ENCODE measurements around the gene KIAA1614.
"Not testable (repeated sequence)": the region's sequence is repeated elsewhere in the genome, so short reads cannot be mapped to it uniquely, and the experiment has no call there.

Gene KIAA1614

DNA sequence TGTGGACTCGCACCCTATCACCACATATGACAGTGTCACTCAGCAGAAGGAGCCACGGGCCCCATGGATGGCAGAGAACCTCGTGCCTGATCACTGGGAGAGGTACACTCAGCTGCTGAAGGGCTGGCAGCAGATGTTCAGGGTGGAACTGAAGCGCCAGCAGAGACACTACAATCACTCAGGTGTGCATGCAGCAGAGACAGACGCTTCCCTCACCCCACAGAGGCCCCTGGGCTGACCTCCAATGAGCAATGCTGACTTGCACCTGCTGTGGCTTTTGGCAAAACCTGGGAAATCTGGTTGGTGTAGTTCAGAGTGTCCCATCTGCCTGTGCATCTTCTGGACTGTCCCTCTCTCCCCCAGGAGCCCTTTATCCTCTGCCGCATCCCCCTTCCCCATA is 51.9 kb downstream of the KIAA1614 start:
- DNase-seq, result no peak
- H3K27me3 Mint-ChIP-seq (ENCODE audit: low read depth, poor library complexity), result no peaks in the 10 kb centered on the region
- peaks cover 44% of the 10 kb centered on the region for H3K4me1 Mint-ChIP-seq
- TF ChIP-seq, protein P1, sequence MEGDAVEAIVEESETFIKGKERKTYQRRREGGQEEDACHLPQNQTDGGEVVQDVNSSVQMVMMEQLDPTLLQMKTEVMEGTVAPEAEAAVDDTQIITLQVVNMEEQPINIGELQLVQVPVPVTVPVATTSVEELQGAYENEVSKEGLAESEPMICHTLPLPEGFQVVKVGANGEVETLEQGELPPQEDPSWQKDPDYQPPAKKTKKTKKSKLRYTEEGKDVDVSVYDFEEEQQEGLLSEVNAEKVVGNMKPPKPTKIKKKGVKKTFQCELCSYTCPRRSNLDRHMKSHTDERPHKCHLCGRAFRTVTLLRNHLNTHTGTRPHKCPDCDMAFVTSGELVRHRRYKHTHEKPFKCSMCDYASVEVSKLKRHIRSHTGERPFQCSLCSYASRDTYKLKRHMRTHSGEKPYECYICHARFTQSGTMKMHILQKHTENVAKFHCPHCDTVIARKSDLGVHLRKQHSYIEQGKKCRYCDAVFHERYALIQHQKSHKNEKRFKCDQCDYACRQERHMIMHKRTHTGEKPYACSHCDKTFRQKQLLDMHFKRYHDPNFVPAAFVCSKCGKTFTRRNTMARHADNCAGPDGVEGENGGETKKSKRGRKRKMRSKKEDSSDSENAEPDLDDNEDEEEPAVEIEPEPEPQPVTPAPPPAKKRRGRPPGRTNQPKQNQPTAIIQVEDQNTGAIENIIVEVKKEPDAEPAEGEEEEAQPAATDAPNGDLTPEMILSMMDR (IDR thresholded peaks at IDR 0.05), result no peak
- H3K4me3 Mint-ChIP-seq, result no peak overlapping the region
- no peak overlapping the region for H3K27ac Mint-ChIP-seq
- H3K9me3 Mint-ChIP-seq, result peaks cover 15% of the 10 kb centered on the region
- peaks cover 68% of the 10 kb centered on the region for H3K36me3 Mint-ChIP-seq (ENCODE audit: low read depth)

- Mint-ChIP-seq H3K4me1 (peaks cover 62% of the 10 kb centered on the region), H3K4me3 (no peak overlapping the region), H3K36me3 (ENCODE audit: low read depth) (peaks cover 68% of the 10 kb centered on the region), H3K27me3 (ENCODE audit: low read depth, poor library complexity) (no peaks in the 10 kb centered on the region), H3K27ac (peak overlapping the region; percentile 90), H3K9me3 (peaks cover 3% of the 10 kb centered on the region)
- no peak for DNase-seq
- TF ChIP-seq, protein P1 (IDR thresholded peaks at IDR 0.05), result no peak
These were observed 53.6 kb downstream of the KIAA1614 start for GRCh38 chr1:180966312-180966711.

DNA sequence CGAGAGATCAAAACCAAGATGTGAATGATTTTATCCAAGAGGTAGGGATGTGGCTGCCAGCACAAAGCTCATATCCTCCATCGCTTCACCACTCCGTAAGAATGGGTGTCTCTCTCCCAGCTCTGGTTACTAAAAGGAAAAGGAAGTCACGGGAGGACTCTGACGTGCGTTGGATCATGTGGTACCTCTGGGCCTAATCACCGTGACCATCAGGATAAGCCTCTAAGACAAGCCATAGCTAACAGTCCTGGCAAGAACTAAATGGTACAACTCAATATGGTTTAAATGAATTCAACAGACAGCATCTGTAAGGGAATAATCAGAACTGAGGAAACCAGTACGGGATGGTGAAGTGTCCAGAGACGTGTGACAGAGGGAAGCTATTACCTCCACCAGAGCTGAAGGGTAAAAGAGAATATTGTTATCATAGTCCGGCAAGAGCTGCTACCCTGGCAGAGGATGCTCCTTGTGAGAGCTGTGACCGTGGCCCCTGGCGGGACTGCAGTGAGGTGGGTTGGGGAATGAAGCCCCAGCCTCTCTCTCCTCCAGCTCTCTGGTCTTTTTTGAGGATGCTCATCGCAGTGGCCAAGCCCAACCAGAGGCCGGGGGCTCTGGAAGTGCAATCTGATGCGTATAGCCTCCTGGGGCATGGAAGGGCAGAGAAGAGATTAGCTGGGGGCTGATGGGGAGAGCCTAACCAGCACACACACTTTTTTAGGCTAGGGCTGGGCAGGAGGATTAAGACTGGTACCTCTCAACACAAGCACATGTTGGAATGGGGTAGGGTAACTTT is 54.2 kb downstream of the KIAA1614 start:
- Mint-ChIP-seq H3K27me3 (ENCODE audit: low read depth, poor library complexity) (no peaks in the 10 kb centered on the region), H3K9me3 (no peaks in the 10 kb centered on the region), H3K4me1 (peaks cover 62% of the 10 kb centered on the region), H3K27ac (peak overlapping the region; percentile 90), H3K4me3 (no peak overlapping the region), H3K36me3 (ENCODE audit: low read depth) (peaks cover 69% of the 10 kb centered on the region)
- TF ChIP-seq, protein P1 (IDR thresholded peaks at IDR 0.05), result no peak
- DNase-seq, result no peak

DNA sequence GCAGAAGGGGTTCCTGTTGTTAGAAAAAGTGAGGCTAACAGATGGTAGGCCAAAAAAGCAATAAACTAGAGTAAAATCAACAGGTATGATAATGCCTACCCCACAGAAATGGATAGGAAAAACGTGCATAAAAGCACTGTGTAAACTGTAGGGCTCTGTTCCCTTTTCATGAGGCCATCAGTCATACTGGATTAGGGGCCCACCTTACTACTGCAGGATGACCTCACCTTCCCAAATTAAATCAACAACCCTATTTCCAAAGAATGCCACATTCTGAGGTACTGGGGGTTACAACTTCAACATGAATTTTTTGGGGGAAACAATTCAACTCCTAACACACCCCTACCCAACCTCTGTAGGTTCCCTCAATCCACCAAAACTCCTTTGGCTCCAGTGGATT is 54.9 kb downstream of the KIAA1614 start:
- peaks cover 75% of the 10 kb centered on the region for H3K36me3 Mint-ChIP-seq (ENCODE audit: low read depth)
- no peak overlapping the region for H3K4me3 Mint-ChIP-seq
- H3K4me1 Mint-ChIP-seq, result peaks cover 57% of the 10 kb centered on the region
- no peak for DNase-seq
- TF ChIP-seq, protein P1 (IDR thresholded peaks at IDR 0.05), result no peak
- H3K27ac Mint-ChIP-seq, result no peak overlapping the region
- H3K27me3 Mint-ChIP-seq (ENCODE audit: low read depth, poor library complexity), result no peaks in the 10 kb centered on the region
- no peaks in the 10 kb centered on the region for H3K9me3 Mint-ChIP-seq

DNA sequence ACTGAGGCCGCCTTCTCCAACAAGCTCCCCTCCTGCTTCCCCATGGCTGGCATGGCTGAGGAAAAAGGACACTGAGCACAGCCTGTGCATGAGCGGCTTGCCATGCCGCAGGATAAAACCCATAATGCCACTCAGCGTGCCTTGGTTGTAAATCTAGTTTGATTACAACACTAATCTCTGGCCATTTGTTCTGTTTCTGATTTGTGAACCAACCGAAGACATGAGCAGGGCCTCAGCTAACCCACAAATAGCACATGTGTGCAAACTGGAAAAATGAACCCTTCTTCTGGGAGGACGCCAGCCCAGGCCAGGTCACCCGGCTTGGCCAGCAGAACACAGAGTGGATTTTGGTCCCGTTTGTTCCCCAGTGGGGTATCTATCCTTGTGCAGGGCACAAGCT is 56.1 kb downstream of the KIAA1614 start:
- H3K4me3 Mint-ChIP-seq; DNase-seq; H3K27ac Mint-ChIP-seq; H3K27me3 Mint-ChIP-seq (ENCODE audit: low read depth, poor library complexity); H3K9me3 Mint-ChIP-seq: not testable (repeated sequence)
- peaks cover 54% of the 10 kb centered on the region for H3K4me1 Mint-ChIP-seq
- H3K36me3 Mint-ChIP-seq (ENCODE audit: low read depth), result peaks cover 84% of the 10 kb centered on the region

DNA sequence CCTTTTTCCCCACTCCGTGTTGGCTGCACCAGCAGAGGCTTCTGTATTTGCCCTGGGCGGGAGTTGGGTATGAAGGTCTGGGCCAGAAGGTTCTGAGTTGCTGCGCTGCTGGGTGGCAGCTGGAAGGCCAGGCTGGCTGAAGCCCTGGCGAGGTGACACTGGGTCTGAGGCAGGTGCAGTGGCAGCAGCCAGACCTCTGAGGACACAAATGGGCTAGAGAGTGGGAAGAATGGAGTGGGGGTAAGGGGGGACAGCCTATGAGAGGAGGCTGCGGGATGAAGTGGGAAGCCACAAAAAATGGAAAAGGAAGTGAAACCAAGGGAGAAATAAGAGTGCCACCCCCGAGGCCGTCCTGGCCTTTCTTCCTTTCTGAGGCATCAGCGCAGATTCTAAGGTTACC is 56.7 kb downstream of the KIAA1614 start:
- Mint-ChIP-seq H3K27me3 (ENCODE audit: low read depth, poor library complexity) (no peaks in the 10 kb centered on the region), H3K36me3 (ENCODE audit: low read depth) (peaks cover 81% of the 10 kb centered on the region), H3K27ac (no peak overlapping the region), H3K9me3 (no peaks in the 10 kb centered on the region), H3K4me3 (no peak overlapping the region), H3K4me1 (peaks cover 57% of the 10 kb centered on the region)
- DNase-seq, result no peak
- TF ChIP-seq, protein P1 (IDR thresholded peaks at IDR 0.05), result no peak

Measured in nephron progenitor cell (in vitro differentiated cells).